HepG2 (cell line): ENCODE data around the gene TCEANC. TPM values are rescaled to one million over a fixed set of nuclear protein-coding genes. Genes with fewer than 3 reads are reported as not detected.

Experiments
- ATAC-seq: fragments of 200-7000 bp; cut with Tn5 transposase; 3 replicates; pipeline ENCODE4 v1.9.1; 2020; ENCODE audit warnings: mild to moderate bottlenecking, moderate library complexity
- BruUV-seq: library from RNA; stranded (reverse); fragments of 400-500 nt; replicated peaks from 2 replicates; lab custom pipeline; 2021; lab: Mats Ljungman, UMichigan
- CTCF ChIA-PET: fragments of 300-600 bp; formaldehyde crosslinking; extraction: SDS; loops from one replicate; lab custom pipeline; 2021; ENCODE audit warnings: low total read pairs, inconsistent platforms, low intra/inter-chr PET ratio; lab: Yijun Ruan, JAX
- POLR2A ChIA-PET: fragments of 350-600 bp; sonication (Branson Sonifier 250); formaldehyde crosslinking; loops from one replicate; lab custom pipeline; 2020; ENCODE audit warnings: antibody characterized with exemption, inconsistent platforms; lab: Yijun Ruan, JAX
- DNase-seq: peaks from one replicate; pipeline ENCODE4 v3.0.0-alpha.2; 2015; ENCODE audit warnings: low spot score
- FAIRE-seq: peaks from 3 replicates; lab custom pipeline; 2011; peaks lifted over from hg19 to GRCh38; lab: Jason Lieb, UNC
- H2AFZ ChIP-seq: one replicate; pipeline ENCODE4 v1.6.1; 2011; ENCODE audit warnings: low read length, inconsistent platforms
- H3K27ac ChIP-seq: fragments of 300-600 bp; 3 replicates; pipeline ENCODE4 v1.8.0; 2011; ENCODE audit warnings: mixed run types, mild to moderate bottlenecking, mixed read lengths, low read length, inconsistent platforms; ENCODE audit not compliant: insufficient read depth; ENCODE audit errors: extremely low read length
- H3K27me3 ChIP-seq, 2 experiments: fragments of 200-600 bp in 1 of 2; 2 replicates in 1 of 2; 3 replicates in 1 of 2; pipeline versions ENCODE4 v1.6.0 to v1.8.0; 2011; ENCODE audit warnings: low read length in 2 of 2, mild to moderate bottlenecking in 2 of 2, moderate library complexity in 2 of 2, inconsistent platforms in 1 of 2; ENCODE audit not compliant: insufficient read depth in 2 of 2, control insufficient read depth in 1 of 2
- H3K36me3 ChIP-seq, 2 experiments: fragments of 200-600 bp in 1 of 2; replicated peaks in 1 of 2; 2 replicates in 1 of 2; 3 replicates in 1 of 2; pipeline versions ENCODE4 v1.5.1 to v1.8.0; 2011; ENCODE audit warnings: low read length in 2 of 2, inconsistent platforms in 1 of 2; ENCODE audit not compliant: insufficient read depth in 2 of 2, control insufficient read depth in 1 of 2
- H3K4me1 ChIP-seq: 2 replicates; pipeline ENCODE4 v1.5.1; 2012; ENCODE audit warnings: low read length, inconsistent platforms; ENCODE audit not compliant: insufficient read depth
- H3K4me2 ChIP-seq: 2 replicates; pipeline ENCODE4 v1.6.0; 2011; ENCODE audit warnings: low read depth, low read length, inconsistent platforms
- H3K4me3 ChIP-seq, 3 experiments: fragments of 200-600 bp in 1 of 3; sonication (generic), shearing (Covaris generic) in 1 of 3; replicated peaks in 1 of 3; 2 replicates each; pipeline ENCODE4 v1.5.1; 2011 to 2016; ENCODE audit warnings: low read length in 3 of 3, inconsistent platforms in 2 of 3, low read depth in 2 of 3, mild to moderate bottlenecking in 2 of 3, control low read depth in 1 of 3, mixed read lengths in 1 of 3; ENCODE audit not compliant: insufficient read depth in 1 of 3
- H3K79me2 ChIP-seq: one replicate; pipeline ENCODE4 v1.6.1; 2011; ENCODE audit warnings: low read length, inconsistent platforms; ENCODE audit not compliant: insufficient read depth
- H3K9ac ChIP-seq: 2 replicates; pipeline ENCODE4 v1.6.0; 2011; ENCODE audit warnings: mild to moderate bottlenecking, low read depth, low read length, inconsistent platforms; ENCODE audit not compliant: insufficient read depth
- H3K9me3 ChIP-seq: 2 replicates; pipeline ENCODE4 v1.5.1; 2012; ENCODE audit warnings: mild to moderate bottlenecking, low read length
- H4K20me1 ChIP-seq: 2 replicates; pipeline ENCODE4 v1.6.0; 2011; ENCODE audit warnings: inconsistent platforms, mild to moderate bottlenecking, low read length, moderate library complexity; ENCODE audit not compliant: insufficient read depth
- ARHGAP35 ChIP-seq: sonication (generic); formaldehyde crosslinking; IDR thresholded peaks from 2 replicates; pipeline ENCODE4 v1.9.0; 2022; ENCODE audit warnings: mild to moderate bottlenecking, inconsistent platforms, moderate library complexity, missing genetic modification reagents, borderline replicate concordance
- ARID2 ChIP-seq: sonication (generic); formaldehyde crosslinking; IDR thresholded peaks from 2 replicates; pipeline ENCODE4 v1.8.1; 2022; ENCODE audit warnings: mild to moderate bottlenecking, missing genetic modification reagents, borderline replicate concordance
- CEBPB ChIP-seq: IDR thresholded peaks from 2 replicates; pipeline ENCODE4 v1.6.1; 2011; ENCODE audit warnings: low read depth, low read length, improper control_type of control experiment, borderline replicate concordance
- CTCF ChIP-seq: sonication (generic); formaldehyde crosslinking; IDR thresholded peaks from 2 replicates; pipeline ENCODE4 v1.5.0; 2020; ENCODE audit warnings: mild to moderate bottlenecking, missing genetic modification reagents, moderate library complexity
- EHMT2 ChIP-seq: fragments of 200-600 bp; sonication (generic); IDR thresholded peaks from 2 replicates; pipeline ENCODE4 v1.7.0; 2017; ENCODE audit warnings: antibody characterized with exemption, low read depth, low read length, borderline replicate concordance
- GATAD2A ChIP-seq: IDR thresholded peaks from 2 replicates; pipeline ENCODE4 v1.6.1; 2016
- HOXA3 ChIP-seq: sonication (generic); formaldehyde crosslinking; IDR thresholded peaks from 2 replicates; pipeline ENCODE4 v1.5.0; 2020; ENCODE audit warnings: missing genetic modification reagents
- JDP2 ChIP-seq: sonication (generic); formaldehyde crosslinking; IDR thresholded peaks from 2 replicates; pipeline ENCODE4 v1.8.1; 2022; ENCODE audit warnings: missing genetic modification reagents, borderline replicate concordance
- MTA1 ChIP-seq: sonication (generic); formaldehyde crosslinking; IDR thresholded peaks from 2 replicates; pipeline ENCODE4 v1.4.0; 2020; ENCODE audit warnings: missing genetic modification reagents, mild to moderate bottlenecking, borderline replicate concordance
- MXD3 ChIP-seq: IDR thresholded peaks from 2 replicates; pipeline ENCODE4 v1.6.1; 2016; ENCODE audit warnings: mild to moderate bottlenecking, missing biosample characterization, missing genetic modification reagents
- SMC3 ChIP-seq: IDR thresholded peaks from 2 replicates; pipeline ENCODE4 v1.6.1; 2011; ENCODE audit warnings: low read length, improper control_type of control experiment
- STAG1 ChIP-seq: sonication (generic); formaldehyde crosslinking; IDR thresholded peaks from 2 replicates; pipeline ENCODE4 v1.4.0; 2020; ENCODE audit warnings: missing genetic modification reagents
- TBX3 ChIP-seq: fragments of 450-650 bp; IDR thresholded peaks from 2 replicates; pipeline ENCODE4 v1.6.1; 2017; ENCODE audit warnings: antibody characterized with exemption, mild to moderate bottlenecking, inconsistent platforms, borderline replicate concordance
- TCF7L2 ChIP-seq: IDR thresholded peaks from 2 replicates; pipeline ENCODE4 v1.6.1; 2011; ENCODE audit warnings: mild to moderate bottlenecking, low read depth, low read length, moderate library complexity
- TEF ChIP-seq: sonication (generic); formaldehyde crosslinking; IDR thresholded peaks from 2 replicates; pipeline ENCODE4 v1.5.0; 2020; ENCODE audit warnings: missing genetic modification reagents
- TFE3 ChIP-seq: IDR thresholded peaks from 2 replicates; pipeline ENCODE4 v1.6.1; 2016
- ZKSCAN1 ChIP-seq: fragments of 150-350 bp; IDR thresholded peaks from 2 replicates; pipeline ENCODE4 v1.6.1; 2014; ENCODE audit warnings: low read length
- ZNF160 ChIP-seq: sonication (generic); formaldehyde crosslinking; IDR thresholded peaks from 2 replicates; pipeline ENCODE4 v1.8.0; 2022; ENCODE audit warnings: mild to moderate bottlenecking, inconsistent platforms, missing genetic modification reagents
- ZNF20 ChIP-seq: sonication (generic); formaldehyde crosslinking; IDR thresholded peaks from 2 replicates; pipeline ENCODE4 v1.4.0; 2020; ENCODE audit warnings: mild to moderate bottlenecking, moderate library complexity, missing genetic modification reagents
- ZNF552 ChIP-seq: sonication (generic); formaldehyde crosslinking; IDR thresholded peaks from 2 replicates; pipeline ENCODE4 v1.9.0; 2022; ENCODE audit warnings: missing genetic modification reagents, mild to moderate bottlenecking, borderline replicate concordance
- ZNF652 ChIP-seq: IDR thresholded peaks from 2 replicates; pipeline ENCODE4 v1.6.1; 2016; ENCODE audit warnings: low read depth, borderline replicate concordance
- ZNF660 ChIP-seq: sonication (generic); formaldehyde crosslinking; IDR thresholded peaks from 2 replicates; pipeline ENCODE4 v1.5.1; 2020; ENCODE audit warnings: mild to moderate bottlenecking, low read depth, missing genetic modification reagents, borderline replicate concordance
- WGBS: methylation state at CpG from one replicate; pipeline ENCODE4 v1.1.6; 2017; ENCODE audit warnings: low lambda C conversion rate; 5-methylcytosine and 5-hydroxymethylcytosine counted together
- in situ Hi-C: cut with HindIII; loops from 2 replicates; pipeline ENCODE4 v1.10.0; 2017; ENCODE audit warnings: low pct_unique_long_range_greater_than_20kb; ENCODE audit not compliant: extremely low pct_ligation_motif_present
- intact Hi-C: fragments of 100-400 bp; cut with micrococcal nuclease; formaldehyde crosslinking; loops from one replicate; pipeline ENCODE4 v1.10.0; 2022; ENCODE audit not compliant: unreplicated experiment
- polyA plus RNA-seq, 8 experiments: library from polyadenylated mRNA; depleted of rRNA in 3 of 8; stranded (reverse) in 7 of 8; unstranded in 1 of 8; fragments of >200 nt; fragmentation: Illumina TruSeq in 4 of 8; extraction: Trizol in 4 of 8; gene quantifications; 2 replicates each; pipeline versions ENCODE4 v1.2.1 to v1.2.3, GENCODE V29; 2011 to 2016; ENCODE audit warnings: low read depth in 4 of 8, missing spikeins in 1 of 8, mixed read lengths in 1 of 8; ENCODE audit not compliant: insufficient read depth in 1 of 8
- total RNA-seq, 5 experiments: library from RNA; depleted of rRNA; stranded (reverse); fragments of >200 nt; fragmentation: Illumina TruSeq; extraction: Trizol; gene quantifications; 2 replicates each; pipeline ENCODE4 v1.2.3, GENCODE V29; 2016; ENCODE audit warnings: low read depth in 1 of 5

TCEANC gene
- total and polyA plus RNA-seq, 2 of the 13 experiments (the other 11 are each of a cell fraction or from before 2014, with no cell fraction given): 0.51 to 0.97 TPM

- no TSS peak for BruUV-seq
- TF ChIP-seq STAG1 (peak; percentile 57), ZNF20 (CRISPR knock-in tag) (no peak), ZKSCAN1 (no peak), CEBPB (no peak), TCF7L2 (no peak), CTCF (CRISPR knock-in tag) (peak; percentile 65), EHMT2 (no peak), GATAD2A (CRISPR knock-in tag) (no peak), ARID2 (CRISPR knock-in tag) (no peak), ZNF552 (no peak), JDP2 (CRISPR knock-in tag) (no peak), ZNF160 (CRISPR knock-in tag) (no peak), SMC3 (peak; percentile 43; the same call in 1 of the 2 replicates), HOXA3 (CRISPR knock-in tag) (no peak), MXD3 (CRISPR knock-in tag) (no peak), TFE3 (no peak), MTA1 (no peak), ZNF652 (CRISPR knock-in tag) (peak; percentile 93), ZNF660 (CRISPR knock-in tag) (no peak), TBX3 (no peak), ARHGAP35 (no peak), TEF (CRISPR knock-in tag) (peak; percentile 90)
- TF ChIP-seq, all 625 proteins: peak for 5
- Histone ChIP-seq H4K20me1 (no peaks in the 10 kb centered on the region), H3K4me2 (peak overlapping the region; percentile 45; the same call in 1 of the 2 replicates), H3K4me3 (peak overlapping the region in 1 of 3 experiments; percentile 21; a peak in 1 of 6 replicates), H3K36me3 (no peaks in the 10 kb centered on the region), H3K79me2 (no peaks in the 10 kb centered on the region), H3K9ac (no peak overlapping the region), H3K27ac (no peak overlapping the region), H3K27me3 (no peaks in the 10 kb centered on the region), H3K9me3 (no peaks in the 10 kb centered on the region), H2AFZ (no peak overlapping the region), H3K4me1 (peaks cover 12% of the 10 kb centered on the region)
- in situ Hi-C loops: no loop called here
- ATAC-seq: no peak
- 7% methylated on average over 2 of the region's 2 CpGs for WGBS
- CTCF ChIA-PET: interaction anchor here (1.5 to 1.6 kb wide), 2 partner anchors 89 to 92 kb away, joined by 3 to 8 read pairs; no protein-coding TSS in a partner anchor
- DNase-seq: peak; percentile 34
- intact Hi-C loops: loop anchor here (1.0 to 2.0 kb wide), 3 partner anchors 30 to 374 kb away; partner anchors contain the start of gene RAB9A
- POLR2A ChIA-PET: no interaction called here
- FAIRE-seq: peak; percentile 32
Measured at GRCh38 chrX:13658602-13659001, 5.7 kb downstream of the TCEANC start.
